ENCODE results near the gene ABO.
"Not testable (repeated sequence)": the region's sequence is repeated elsewhere in the genome, so short reads cannot be mapped to it uniquely, and the experiment has no call there.

Gene ABO

GRCh38 chr9:133276001-133276884, 1.2 kb upstream of the ABO start:
- no peak for TF ChIP-seq CTCF (IDR thresholded peaks at IDR 0.05; ENCODE audit: insufficient read depth, low read length, poor library complexity, severe bottlenecking)
- H3K4me3 ChIP-seq (replicated peaks; ENCODE audit: low read depth, low read length), result no peak overlapping the region
- no peak for DNase-seq (ENCODE audit: extremely low read depth, insufficient read length)
- no peaks in the 10 kb centered on the region for H3K36me3 ChIP-seq (ENCODE audit: control insufficient read depth, insufficient read depth, low read length)
- no peaks in the 10 kb centered on the region; the same call in 1 of the 2 replicates for H3K27me3 ChIP-seq (replicated peaks; ENCODE audit: control insufficient read depth, insufficient read depth, low read length)

GRCh38 chr9:133274236-133275104, 531 bp downstream of the ABO start:
- Histone ChIP-seq H3K27me3 (replicated peaks; ENCODE audit: control insufficient read depth, insufficient read depth, low read length) (no peaks in the 10 kb centered on the region; the same call in 1 of the 2 replicates), H3K36me3 (ENCODE audit: control insufficient read depth, insufficient read depth, low read length) (no peaks in the 10 kb centered on the region), H3K4me3 (replicated peaks; ENCODE audit: low read depth, low read length) (no peak overlapping the region)
- no peak for TF ChIP-seq CTCF (IDR thresholded peaks at IDR 0.05; ENCODE audit: insufficient read depth, low read length, poor library complexity, severe bottlenecking)
- no peak for DNase-seq (ENCODE audit: extremely low read depth, insufficient read length)

GRCh38 chr9:133273819-133274218, 1.2 kb downstream of the ABO start:
- no peak for TF ChIP-seq CTCF (IDR thresholded peaks at IDR 0.05; ENCODE audit: insufficient read depth, low read length, poor library complexity, severe bottlenecking)
- Histone ChIP-seq H3K36me3 (ENCODE audit: control insufficient read depth, insufficient read depth, low read length) (no peaks in the 10 kb centered on the region), H3K4me3 (replicated peaks; ENCODE audit: low read depth, low read length) (no peak overlapping the region), H3K27me3 (replicated peaks; ENCODE audit: control insufficient read depth, insufficient read depth, low read length) (no peaks in the 10 kb centered on the region; the same call in 1 of the 2 replicates)
- DNase-seq (ENCODE audit: extremely low read depth, insufficient read length), result no peak

- H3K4me3 ChIP-seq (replicated peaks; ENCODE audit: low read depth, low read length), result no peak overlapping the region
- no peaks in the 10 kb centered on the region; the same call in 1 of the 2 replicates for H3K27me3 ChIP-seq (replicated peaks; ENCODE audit: control insufficient read depth, insufficient read depth, low read length)
- no peak for DNase-seq (ENCODE audit: extremely low read depth, insufficient read length)
- H3K36me3 ChIP-seq (ENCODE audit: control insufficient read depth, insufficient read depth, low read length), result no peaks in the 10 kb centered on the region
- TF ChIP-seq CTCF (IDR thresholded peaks at IDR 0.05; ENCODE audit: insufficient read depth, low read length, poor library complexity, severe bottlenecking), result no peak
Measured at GRCh38 chr9:133273098-133273497, 1.9 kb downstream of the ABO start.

GRCh38 chr9:133269537-133270362, 5.3 kb downstream of the ABO start:
- Histone ChIP-seq H3K27me3 (replicated peaks; ENCODE audit: control insufficient read depth, insufficient read depth, low read length) (no peaks in the 10 kb centered on the region), H3K4me3 (replicated peaks; ENCODE audit: low read depth, low read length) (no peak overlapping the region), H3K36me3 (ENCODE audit: control insufficient read depth, insufficient read depth, low read length) (no peaks in the 10 kb centered on the region)
- no peak for DNase-seq (ENCODE audit: extremely low read depth, insufficient read length)
- TF ChIP-seq CTCF (IDR thresholded peaks at IDR 0.05; ENCODE audit: insufficient read depth, low read length, poor library complexity, severe bottlenecking), result no peak

- H3K27me3 ChIP-seq (replicated peaks; ENCODE audit: control insufficient read depth, insufficient read depth, low read length); DNase-seq (ENCODE audit: extremely low read depth, insufficient read length); H3K36me3 ChIP-seq (ENCODE audit: control insufficient read depth, insufficient read depth, low read length); H3K4me3 ChIP-seq (replicated peaks; ENCODE audit: low read depth, low read length): not testable (repeated sequence)
Measured at GRCh38 chr9:133269136-133269535, 5.9 kb downstream of the ABO start.
